K562 (cell line): ENCODE results near the gene MCM3. TPM values are rescaled to one million over a fixed set of nuclear protein-coding genes. Genes with fewer than 3 reads are reported as not detected.

ENCODE experiments used
- ATAC-seq: fragments of 200-7000 bp; cut with Tn5 transposase; 3 replicates; pipeline ENCODE4 v1.9.1; 2020; ENCODE audit warnings: moderate library complexity
- BruUV-seq: library from RNA; stranded (reverse); fragments of 400-500 nt; replicated peaks from 2 replicates; lab custom pipeline; 2021; lab: Mats Ljungman, UMichigan
- CTCF ChIA-PET: fragments of 300-600 bp; formaldehyde crosslinking; extraction: SDS; loops from one replicate; lab custom pipeline; 2021; ENCODE audit warnings: low intra/inter-chr PET ratio; lab: Yijun Ruan, JAX
- POLR2A ChIA-PET: fragments of 300-600, 350-650 bp; sonication (Branson Sonifier 250); formaldehyde crosslinking; extraction: SDS; loops from one replicate; lab custom pipeline; 2021; ENCODE audit warnings: antibody characterized with exemption, inconsistent platforms; lab: Yijun Ruan, JAX
- DNase-seq, 4 experiments: peaks; one replicate each; pipeline versions ENCODE4 v3.0.0 to v3.0.0-alpha.2; 2011 to 2018; ENCODE audit warnings: low spot score in 3 of 4, mixed read lengths in 3 of 4; ENCODE audit errors: extremely low read depth in 1 of 4
- FAIRE-seq: peaks from 2 replicates; lab custom pipeline; 2011; peaks lifted over from hg19 to GRCh38; lab: Jason Lieb, UNC
- H2AFZ ChIP-seq: 2 replicates; pipeline ENCODE4 v1.6.0; 2011; ENCODE audit warnings: low read depth, low read length, control low read depth, inconsistent platforms
- H3K27ac ChIP-seq: fragments of 200-600 bp; 3 replicates; pipeline ENCODE4 v1.8.0; 2011; ENCODE audit warnings: low read depth, mild to moderate bottlenecking, control low read depth, inconsistent platforms, low read length, moderate library complexity, mixed read lengths; ENCODE audit errors: extremely low read depth
- H3K27me3 ChIP-seq, 2 experiments: fragments of 300-600 bp in 1 of 2; 2 replicates in 1 of 2; 3 replicates in 1 of 2; pipeline versions ENCODE4 v1.6.0 to v1.8.0; 2011; ENCODE audit warnings: inconsistent platforms in 2 of 2, low read length in 2 of 2, mild to moderate bottlenecking in 1 of 2, mixed read lengths in 1 of 2, moderate library complexity in 1 of 2; ENCODE audit not compliant: control insufficient read depth in 2 of 2, insufficient read depth in 2 of 2
- H3K36me3 ChIP-seq: fragments of 300-600 bp; 3 replicates; pipeline ENCODE4 v1.8.0; 2011; ENCODE audit warnings: mild to moderate bottlenecking, low read length, inconsistent platforms; ENCODE audit not compliant: control insufficient read depth, insufficient read depth
- H3K4me1 ChIP-seq, 2 experiments: fragments of 200-600 bp in 1 of 2; replicated peaks in 1 of 2; 2 replicates in 1 of 2; 3 replicates in 1 of 2; pipeline versions ENCODE4 v1.5.1 to v1.8.0; 2011; ENCODE audit warnings: inconsistent platforms in 2 of 2, low read length in 2 of 2, mild to moderate bottlenecking in 1 of 2, mixed read lengths in 1 of 2, moderate library complexity in 1 of 2; ENCODE audit not compliant: control insufficient read depth in 2 of 2, insufficient read depth in 2 of 2
- H3K4me2 ChIP-seq: 2 replicates; pipeline ENCODE4 v1.6.1; 2011; ENCODE audit warnings: low read length, control low read depth, inconsistent platforms, mixed read lengths; ENCODE audit not compliant: insufficient read depth
- H3K4me3 ChIP-seq: fragments of 200-600 bp; sonication (generic), shearing (Covaris generic); 2 replicates; pipeline ENCODE4 v1.5.1; 2016; ENCODE audit warnings: control low read depth, inconsistent platforms
- H3K79me2 ChIP-seq: fragments of 200-600 bp; 3 replicates; pipeline ENCODE4 v1.8.0; 2011; ENCODE audit warnings: low read length, inconsistent platforms; ENCODE audit not compliant: control insufficient read depth, insufficient read depth
- H3K9ac ChIP-seq, 2 experiments: 2 replicates each; pipeline versions ENCODE4 v1.6.0 to v1.6.1; 2011; ENCODE audit warnings: low read depth in 2 of 2, low read length in 2 of 2, control low read depth in 1 of 2, inconsistent platforms in 1 of 2, mild to moderate bottlenecking in 1 of 2, mixed read lengths in 1 of 2; ENCODE audit not compliant: insufficient read depth in 1 of 2
- H3K9me1 ChIP-seq: one replicate; pipeline ENCODE4 v1.6.0; 2011; ENCODE audit warnings: inconsistent platforms, mild to moderate bottlenecking, low read length, moderate library complexity; ENCODE audit not compliant: control insufficient read depth, insufficient read depth
- H3K9me3 ChIP-seq: replicated peaks from 2 replicates; pipeline ENCODE4 v1.5.1; 2011; ENCODE audit warnings: low read depth, low read length, inconsistent platforms; ENCODE audit not compliant: control insufficient read depth, insufficient read depth
- H4K20me1 ChIP-seq: replicated peaks from 2 replicates; pipeline ENCODE4 v1.6.1; 2011; ENCODE audit warnings: low read length, inconsistent platforms, mixed read lengths; ENCODE audit not compliant: control insufficient read depth, insufficient read depth
- BCOR ChIP-seq: fragments of 450-650 bp; IDR thresholded peaks from 2 replicates; pipeline ENCODE4 v1.6.1; 2016
- CBFA2T2 ChIP-seq: fragments of 450-650 bp; conservative IDR thresholded peaks from 2 replicates; pipeline ENCODE4 v1.6.1; 2017; ENCODE audit warnings: mild to moderate bottlenecking
- CEBPG ChIP-seq, 3 experiments: fragments of 200-800 bp in 1 of 3; sonication (Bioruptor generic) in 1 of 3; sonication (generic) in 1 of 3; formaldehyde crosslinking in 1 of 3; IDR thresholded peaks in 2 of 3; conservative IDR thresholded peaks in 1 of 3; 2 replicates each; pipeline versions ENCODE4 v1.6.1 to v1.8.0; 2016 to 2022; ENCODE audit warnings: missing compliant biosample characterization in 2 of 3, missing genetic modification characterization in 2 of 3, mild to moderate bottlenecking in 1 of 3, missing genetic modification reagents in 1 of 3
- DMBX1 ChIP-seq: fragments of 250-450 bp; sonication (Bioruptor Pico); IDR thresholded peaks from 2 replicates; pipeline ENCODE4 v1.8.0; 2022; ENCODE audit warnings: inconsistent platforms, mild to moderate bottlenecking, moderate library complexity, borderline replicate concordance
- ETS2 ChIP-seq: IDR thresholded peaks from 2 replicates; pipeline ENCODE4 v1.6.1; 2016; ENCODE audit warnings: borderline replicate concordance, missing genetic modification characterization, mild to moderate bottlenecking, moderate library complexity, missing compliant biosample characterization; ENCODE audit not compliant: poor library complexity, severe bottlenecking
- FOXP4 ChIP-seq: sonication (generic); formaldehyde crosslinking; IDR thresholded peaks from 2 replicates; pipeline ENCODE4 v1.8.0; 2022; ENCODE audit warnings: mild to moderate bottlenecking, missing genetic modification reagents, borderline replicate concordance
- HDAC1 ChIP-seq, 2 experiments: fragments of 450-650 bp; IDR thresholded peaks; 2 replicates each; pipeline ENCODE4 v1.6.1; 2016 to 2017; ENCODE audit warnings: inconsistent platforms in 1 of 2, mild to moderate bottlenecking in 1 of 2, moderate library complexity in 1 of 2
- JUND ChIP-seq, 2 experiments: IDR thresholded peaks; 2 replicates in 1 of 2; 3 replicates in 1 of 2; pipeline ENCODE4 v1.6.1; 2011; ENCODE audit warnings: borderline replicate concordance in 2 of 2, low read depth in 2 of 2, low read length in 2 of 2, improper control_type of control experiment in 1 of 2, missing biosample characterization in 1 of 2, missing genetic modification characterization in 1 of 2, missing genetic modification reagents in 1 of 2
- MBD2 ChIP-seq: sonication (generic); IDR thresholded peaks from 2 replicates; pipeline ENCODE4 v1.6.1; 2016; ENCODE audit warnings: low read depth, borderline replicate concordance
- PKNOX1 ChIP-seq: fragments of 450-650 bp; IDR thresholded peaks from 2 replicates; pipeline ENCODE4 v1.6.1; 2016
- RBM15 ChIP-seq: fragments of 200-400 bp; formaldehyde crosslinking; IDR thresholded peaks from 2 replicates; pipeline ENCODE4 v1.6.1; 2018; ENCODE audit warnings: mild to moderate bottlenecking, low read length, moderate library complexity; ENCODE audit not compliant: insufficient read depth
- SMARCE1 ChIP-seq: fragments of 450-650 bp; IDR thresholded peaks from 2 replicates; pipeline ENCODE4 v1.7.1; 2016; ENCODE audit warnings: mild to moderate bottlenecking
- TAL1 ChIP-seq: fragments of 450-650 bp; IDR thresholded peaks from 2 replicates; pipeline ENCODE4 v1.6.1; 2016; ENCODE audit warnings: mild to moderate bottlenecking
- TEAD2 ChIP-seq: fragments of 450-650 bp; IDR thresholded peaks from 2 replicates; pipeline ENCODE4 v1.6.1; 2016; ENCODE audit warnings: missing genetic modification characterization, control low read depth, missing compliant biosample characterization
- ZFX ChIP-seq: sonication (generic); formaldehyde crosslinking; IDR thresholded peaks from 2 replicates; pipeline ENCODE4 v1.8.0; 2022; ENCODE audit warnings: mild to moderate bottlenecking, missing genetic modification reagents, moderate library complexity
- ZKSCAN1 ChIP-seq: fragments of 150-350 bp; IDR thresholded peaks from 2 replicates; pipeline ENCODE4 v1.6.1; 2016; ENCODE audit warnings: low read depth, low read length
- WGBS: fragments of 100-300 bp; shearing (Covaris generic); methylation state at CpG from one replicate; pipeline ENCODE4 v1.1.6; 2016; ENCODE audit warnings: low coverage, mixed read lengths; ENCODE audit not compliant: insufficient coverage; ENCODE audit errors: missing lambda C conversion rate; 5-methylcytosine and 5-hydroxymethylcytosine counted together
- in situ Hi-C: fragments of 300-500 bp; cut with MboI; formaldehyde crosslinking; loops from 4 replicates; pipeline ENCODE4 v1.15.0; 2018; ENCODE audit warnings: inconsistent platforms, mixed read lengths
- intact Hi-C: fragments of 100-400 bp; cut with micrococcal nuclease; formaldehyde crosslinking; loops from 2 replicates; pipeline ENCODE4 v1.14.2; 2022
- polyA plus RNA-seq, 8 experiments: library from polyadenylated mRNA; depleted of rRNA in 4 of 8; stranded (reverse) in 5 of 8; unstranded in 3 of 8; fragments of >200 nt; fragmentation: Nextera tagmentation in 2 of 8; fragmentation: Illumina TruSeq in 1 of 8; extraction: Ambion mirVana in 2 of 8; extraction: Trizol in 1 of 8; gene quantifications; 2 replicates each; pipeline versions ENCODE4 v1.2.1 to v1.2.3, GENCODE V29; 2011 to 2014; ENCODE audit warnings: inconsistent platforms in 1 of 8, missing spikeins in 1 of 8
- total RNA-seq, 7 experiments: library from RNA; depleted of rRNA in 6 of 7; stranded (reverse); fragments of >200 nt in 6 of 7; fragmentation: Illumina TruSeq in 2 of 7; extraction: Trizol in 2 of 7; gene quantifications; 2 replicates each; pipeline versions ENCODE4 v1.2.1 to v1.2.3, GENCODE V29; 2011 to 2021; ENCODE audit warnings: low replicate concordance in 1 of 7
- TF ChIP-seq, protein P1 (sequence below), 3 experiments: IDR thresholded peaks in 2 of 3; conservative IDR thresholded peaks in 1 of 3; 2 replicates each; pipeline ENCODE4 v1.5.1; 2011 to 2012; ENCODE audit warnings: low read length in 3 of 3, mild to moderate bottlenecking in 3 of 3, control low read depth in 2 of 3, improper control_type of control experiment in 1 of 3, inconsistent platforms in 1 of 3, low read depth in 1 of 3, mixed read lengths in 1 of 3, moderate library complexity in 1 of 3; ENCODE audit not compliant: insufficient read depth in 2 of 3

MCM3 gene
- total and polyA plus RNA-seq, 9 of the 15 experiments (the other 6 are each of a cell fraction or from before 2014, with no cell fraction given), result 76.1 to 270 (median 250) TPM

- Histone ChIP-seq H3K9me3 (peaks cover 5% of the 10 kb centered on the region; the same call in 1 of the 2 replicates), H3K4me2 (peak overlapping the region; percentile 47), H4K20me1 (no peaks in the 10 kb centered on the region), H3K36me3 (no peaks in the 10 kb centered on the region), H3K27me3 (no peaks in the 10 kb centered on the region), H3K79me2 (no peaks in the 10 kb centered on the region), H2AFZ (no peak overlapping the region), H3K4me1 (peaks cover 45 to 60% of the 10 kb centered on the region in 2 experiments), H3K9ac (no peak overlapping the region), H3K4me3 (no peak overlapping the region), H3K27ac (peak overlapping the region; percentile 46; the same call in 2 of the 3 replicates), H3K9me1 (no peaks in the 10 kb centered on the region)
- FAIRE-seq (peak; percentile 79), DNase-seq (peak; percentile 60 to 84 (median 69)), ATAC-seq (peak; percentile 68)
- 0% methylated on average over 1 of the region's 1 CpG for WGBS
- intact Hi-C loops, result loop anchor here (5.0 kb wide), 1 partner anchor 61 kb away; the partner anchor contains the start of gene PAQR8
- ChIA-PET POLR2A (no interaction called here), CTCF (no interaction called here)
- no TSS peak for BruUV-seq
- in situ Hi-C loops, result loop anchor here (10.0 kb wide), 1 partner anchor 363 kb away; no protein-coding TSS in a partner anchor
- peak; percentile 68; the same call in 1 of the 2 replicates for TF ChIP-seq JUND (IDR thresholded peaks at IDR 0.05; ENCODE audit: borderline replicate concordance, low read depth, low read length)
- no peak for TF ChIP-seq JUND (tag; IDR thresholded peaks at IDR 0.05; ENCODE audit: borderline replicate concordance, low read depth, low read length)
- TF ChIP-seq RBM15, result no peak
- no peak for TF ChIP-seq CEBPG (CRISPR knock-in tag; IDR thresholded peaks at IDR 0.05)
- TF ChIP-seq CEBPG (tag; conservative IDR thresholded peaks at IDR 0.05 in 1 of 2, IDR thresholded peaks at IDR 0.05 in 1 of 2), result no peak
- no peak for TF ChIP-seq TEAD2 (tag)
- peak; percentile 95 for TF ChIP-seq TAL1
- TF ChIP-seq, protein P1, sequence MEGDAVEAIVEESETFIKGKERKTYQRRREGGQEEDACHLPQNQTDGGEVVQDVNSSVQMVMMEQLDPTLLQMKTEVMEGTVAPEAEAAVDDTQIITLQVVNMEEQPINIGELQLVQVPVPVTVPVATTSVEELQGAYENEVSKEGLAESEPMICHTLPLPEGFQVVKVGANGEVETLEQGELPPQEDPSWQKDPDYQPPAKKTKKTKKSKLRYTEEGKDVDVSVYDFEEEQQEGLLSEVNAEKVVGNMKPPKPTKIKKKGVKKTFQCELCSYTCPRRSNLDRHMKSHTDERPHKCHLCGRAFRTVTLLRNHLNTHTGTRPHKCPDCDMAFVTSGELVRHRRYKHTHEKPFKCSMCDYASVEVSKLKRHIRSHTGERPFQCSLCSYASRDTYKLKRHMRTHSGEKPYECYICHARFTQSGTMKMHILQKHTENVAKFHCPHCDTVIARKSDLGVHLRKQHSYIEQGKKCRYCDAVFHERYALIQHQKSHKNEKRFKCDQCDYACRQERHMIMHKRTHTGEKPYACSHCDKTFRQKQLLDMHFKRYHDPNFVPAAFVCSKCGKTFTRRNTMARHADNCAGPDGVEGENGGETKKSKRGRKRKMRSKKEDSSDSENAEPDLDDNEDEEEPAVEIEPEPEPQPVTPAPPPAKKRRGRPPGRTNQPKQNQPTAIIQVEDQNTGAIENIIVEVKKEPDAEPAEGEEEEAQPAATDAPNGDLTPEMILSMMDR (IDR thresholded peaks at IDR 0.05 in 2 of 3, conservative IDR thresholded peaks at IDR 0.05 in 1 of 3; ENCODE audit: insufficient read depth in 2 of 3, low read depth in 1 of 3, low read length in 3 of 3), result no peak
- 0 out of 2 replicates have a peak, but pooled peaks have one; percentile 17 for TF ChIP-seq ZKSCAN1
- TF ChIP-seq HDAC1 (IDR thresholded peaks at IDR 0.05), result peak in 1 of 2 experiments; percentile 47; a peak in 2 of 4 replicates
- TF ChIP-seq MBD2, result peak; percentile 64; the same call in 1 of the 2 replicates
- TF ChIP-seq ZFX (CRISPR knock-in tag), result peak; percentile 30; the same call in 1 of the 2 replicates
- no peak for TF ChIP-seq ETS2 (tag)
- peak; percentile 78 for TF ChIP-seq SMARCE1
- no peak for TF ChIP-seq FOXP4 (CRISPR knock-in tag)
- TF ChIP-seq CBFA2T2, result peak; percentile 94
- TF ChIP-seq DMBX1 (CRISPR knock-in tag), result 0 out of 2 replicates have a peak, but pooled peaks have one; percentile 32
- TF ChIP-seq BCOR, result no peak
- TF ChIP-seq PKNOX1, result no peak
These were observed 16.8 kb upstream of the MCM3 start for GRCh38 chr6:52301326-52301725.
